Stimulated activated CD4-positive, alpha-beta T cell treated with anti-CD3 and anti-CD28 coated beads, Interleukin-1b, Interleukin-23, amount 100 ng/mL, for 1 hour (primary cell): ENCODE measurements around the gene PCBD1.
"Not testable (repeated sequence)": the region's sequence is repeated elsewhere in the genome, so short reads cannot be mapped to it uniquely, and the experiment has no call there.

Source experiments
- DNase-seq, 2 donors: peaks; one replicate each; pipeline ENCODE4 v3.0.0-alpha.2; 2020; ENCODE audit warnings: low read depth in 2 of 2

Gene PCBD1

GRCh38 chr10:70887804-70888800 is at the start of gene PCBD1:
Gene PCBD1, minus strand, starts transcription at chr10:70888565. Its CDS starts 32 bp downstream, at chr10:70888533.
- DNase-seq = peak; percentile 35 to 48

GRCh38 chr10:70937661-70938060 is 49.3 kb upstream of the PCBD1 start:
- DNase-seq = no peak

GRCh38 chr10:70936111-70936510 is 47.7 kb upstream of the PCBD1 start:
- no peak for DNase-seq

GRCh38 chr10:70935631-70936030 is 47.3 kb upstream of the PCBD1 start:
- DNase-seq = no peak

- no peak for DNase-seq
Observed at GRCh38 chr10:70935125-70935625, 46.8 kb upstream of the PCBD1 start.

- DNase-seq = no peak
Observed at GRCh38 chr10:70934701-70935100, 46.3 kb upstream of the PCBD1 start.

GRCh38 chr10:70932392-70933196 is 44.2 kb upstream of the PCBD1 start:
- DNase-seq = no peak

GRCh38 chr10:70931168-70931815 is 42.9 kb upstream of the PCBD1 start:
- no peak for DNase-seq

- DNase-seq = no peak
Observed at GRCh38 chr10:70930263-70931000, 42.1 kb upstream of the PCBD1 start.

GRCh38 chr10:70928140-70928539 is 39.8 kb upstream of the PCBD1 start:
- DNase-seq = no peak

GRCh38 chr10:70927189-70927943 is 39.0 kb upstream of the PCBD1 start:
- no peak for DNase-seq

- DNase-seq = no peak
Observed at GRCh38 chr10:70926226-70927000, 38.0 kb upstream of the PCBD1 start.

- DNase-seq = peak in 1 of 2 donors; percentile 42
Observed at GRCh38 chr10:70925377-70926225, 37.2 kb upstream of the PCBD1 start.

GRCh38 chr10:70923696-70924095 is 35.3 kb upstream of the PCBD1 start:
- DNase-seq = no peak

GRCh38 chr10:70921285-70921684 is 32.9 kb upstream of the PCBD1 start:
- DNase-seq = no peak

- no peak for DNase-seq
Observed at GRCh38 chr10:70920519-70920918, 32.2 kb upstream of the PCBD1 start.

- DNase-seq = not testable (repeated sequence)
Observed at GRCh38 chr10:70919906-70920305, 31.5 kb upstream of the PCBD1 start.

- no peak for DNase-seq
Observed at GRCh38 chr10:70918851-70919530, 30.6 kb upstream of the PCBD1 start.
